SK-N-SH (cell line): Measurements from ENCODE around the gene CKS1B. TPM values are rescaled to one million over a fixed set of nuclear protein-coding genes. Genes with fewer than 3 reads are reported as not detected.

Experiments used
- CTCF ChIA-PET: fragments of 300-600, 350-600 bp; formaldehyde crosslinking; extraction: SDS; loops from one replicate; lab custom pipeline; 2021; lab: Yijun Ruan, JAX
- POLR2A ChIA-PET: fragments of 350-600 bp; sonication (Branson Sonifier 250); formaldehyde crosslinking; extraction: SDS; loops from one replicate; lab custom pipeline; 2020; ENCODE audit warnings: antibody characterized with exemption, inconsistent platforms; lab: Yijun Ruan, JAX
- DNase-seq: peaks from one replicate; pipeline ENCODE4 v3.0.0; 2012
- H2AFZ ChIP-seq: fragments of 200-600 bp; sonication (generic); 2 replicates; pipeline ENCODE4 v1.8.1; 2016; ENCODE audit warnings: antibody characterized with exemption, mild to moderate bottlenecking, low read depth
- H3F3A ChIP-seq: fragments of 200-600 bp; sonication (generic); replicated peaks from 2 replicates; pipeline ENCODE3; 2016; ENCODE audit warnings: antibody characterized with exemption, mild to moderate bottlenecking; ENCODE audit not compliant: insufficient read depth
- H3K27ac ChIP-seq, 2 experiments: fragments of 200-500 bp in 1 of 2; fragments of 200-600 bp in 1 of 2; sonication (Bioruptor generic) in 1 of 2; sonication (generic), shearing (Covaris generic) in 1 of 2; 2 replicates each; pipeline versions ENCODE4 v1.5.1 to v1.6.1; 2014 to 2016; ENCODE audit warnings: low read depth in 2 of 2, inconsistent platforms in 1 of 2, low read length in 1 of 2, mild to moderate bottlenecking in 1 of 2, mixed read lengths in 1 of 2
- H3K27me3 ChIP-seq: fragments of 200-600 bp; sonication (generic), shearing (Covaris generic); 2 replicates; pipeline ENCODE4 v1.6.1; 2016; ENCODE audit warnings: mixed run types; ENCODE audit not compliant: insufficient read depth
- H3K36me3 ChIP-seq, 2 experiments: fragments of 200-500 bp in 1 of 2; fragments of 200-600 bp in 1 of 2; sonication (Bioruptor generic) in 1 of 2; sonication (generic) in 1 of 2; replicated peaks in 1 of 2; 2 replicates each; pipeline versions ENCODE3 to v1.5.1; 2014 to 2016; ENCODE audit warnings: low read length in 1 of 2, mild to moderate bottlenecking in 1 of 2; ENCODE audit not compliant: insufficient read depth in 2 of 2, control insufficient read depth in 1 of 2
- H3K4me1 ChIP-seq, 2 experiments: fragments of 200-500 bp in 1 of 2; fragments of 200-600 bp in 1 of 2; sonication (Bioruptor generic) in 1 of 2; sonication (generic), shearing (Covaris generic) in 1 of 2; 2 replicates each; pipeline versions ENCODE4 v1.5.1 to v1.6.1; 2014 to 2016; ENCODE audit warnings: low read depth in 1 of 2, low read length in 1 of 2, mixed run types in 1 of 2; ENCODE audit not compliant: insufficient read depth in 2 of 2, control insufficient read depth in 1 of 2
- H3K4me2 ChIP-seq: fragments of 200-600 bp; sonication (generic), shearing (Covaris generic); 2 replicates; pipeline ENCODE4 v1.6.1; 2017; ENCODE audit warnings: mixed run types
- H3K4me3 ChIP-seq, 2 experiments: fragments of 200-500 bp in 1 of 2; fragments of 200-600 bp in 1 of 2; sonication (Bioruptor generic) in 1 of 2; sonication (generic), shearing (Covaris generic) in 1 of 2; 2 replicates each; pipeline versions ENCODE4 v1.5.1 to v1.8.1; 2014 to 2016; ENCODE audit warnings: low read depth in 2 of 2, inconsistent platforms in 1 of 2, low read length in 1 of 2, mild to moderate bottlenecking in 1 of 2, mixed read lengths in 1 of 2, moderate library complexity in 1 of 2
- H3K79me2 ChIP-seq: fragments of 200-600 bp; sonication (generic); 2 replicates; pipeline ENCODE4 v1.8.1; 2017; ENCODE audit warnings: mild to moderate bottlenecking; ENCODE audit not compliant: insufficient read depth
- H3K9ac ChIP-seq: fragments of 200-600 bp; sonication (generic); 2 replicates; pipeline ENCODE4 v1.6.1; 2017; ENCODE audit warnings: mixed run types
- H3K9me2 ChIP-seq: fragments of 200-600 bp; sonication (generic); 2 replicates; pipeline ENCODE4 v1.6.1; 2017; ENCODE audit warnings: mixed run types
- H3K9me3 ChIP-seq: fragments of 200-600 bp; sonication (generic); 2 replicates; pipeline ENCODE4 v1.6.1; 2017; ENCODE audit warnings: mixed run types, mild to moderate bottlenecking, moderate library complexity
- H4K20me1 ChIP-seq: fragments of 200-600 bp; sonication (generic); 2 replicates; pipeline ENCODE4 v1.6.1; 2017; ENCODE audit warnings: mild to moderate bottlenecking, mixed run types; ENCODE audit not compliant: insufficient read depth
- CHD2 ChIP-seq: fragments of 150-350 bp; IDR thresholded peaks from 2 replicates; pipeline ENCODE4 v1.6.1; 2018; ENCODE audit warnings: low read length; ENCODE audit not compliant: partially characterized antibody
- ELF1 ChIP-seq: IDR thresholded peaks from 2 replicates; pipeline ENCODE4 v1.4.0; 2012
- EP300 ChIP-seq, 2 experiments: IDR thresholded peaks; 2 replicates each; pipeline versions ENCODE4 v1.4.0 to v1.6.1; 2012; ENCODE audit warnings: borderline replicate concordance in 1 of 2, low read depth in 1 of 2, low read length in 1 of 2
- GATA2 ChIP-seq: sonication (generic); formaldehyde crosslinking; IDR thresholded peaks from 2 replicates; pipeline ENCODE4 v1.5.0; 2020; ENCODE audit warnings: mild to moderate bottlenecking, missing genetic modification reagents
- IRF3 ChIP-seq: fragments of 150-350 bp; IDR thresholded peaks from 2 replicates; pipeline ENCODE4 v1.6.1; 2016; ENCODE audit warnings: mild to moderate bottlenecking, low read depth, low read length
- MAX ChIP-seq: IDR thresholded peaks from 2 replicates; pipeline ENCODE4 v1.4.0; 2012; ENCODE audit warnings: low read depth
- NFIC ChIP-seq: IDR thresholded peaks from 2 replicates; pipeline ENCODE4 v1.4.0; 2012; ENCODE audit warnings: borderline replicate concordance
- NRF1 ChIP-seq: IDR thresholded peaks from 2 replicates; pipeline ENCODE4 v1.6.1; 2012; ENCODE audit warnings: low read depth, mild to moderate bottlenecking, low read length
- PBX3 ChIP-seq: IDR thresholded peaks from 2 replicates; pipeline ENCODE4; 2012
- REST ChIP-seq: IDR thresholded peaks from 2 replicates; pipeline ENCODE4 v1.6.1; 2012; ENCODE audit warnings: mild to moderate bottlenecking, low read depth, low read length, moderate library complexity
- RXRA ChIP-seq: IDR thresholded peaks from 2 replicates; pipeline ENCODE4 v1.4.0; 2012; ENCODE audit warnings: low read depth, mild to moderate bottlenecking, borderline replicate concordance
- SMC3 ChIP-seq: IDR thresholded peaks from 2 replicates; pipeline ENCODE4 v1.6.1; 2012; ENCODE audit warnings: low read depth, low read length, improper control_type of control experiment
- TAF1 ChIP-seq: IDR thresholded peaks from 2 replicates; pipeline ENCODE4 v1.6.1; 2012; ENCODE audit warnings: low read depth, mild to moderate bottlenecking, low read length, moderate library complexity, borderline replicate concordance
- TEAD4 ChIP-seq: IDR thresholded peaks from 2 replicates; pipeline ENCODE4 v1.4.0; 2012; ENCODE audit warnings: mild to moderate bottlenecking, borderline replicate concordance; ENCODE audit not compliant: insufficient read depth
- WGBS: methylation state at CpG from one replicate; pipeline ENCODE4 v1.1.6; 2017; ENCODE audit warnings: low lambda C conversion rate; 5-methylcytosine and 5-hydroxymethylcytosine counted together
- polyA plus RNA-seq, 3 experiments: library from polyadenylated mRNA; depleted of rRNA; stranded (reverse); fragments of >200 nt; gene quantifications; 2 replicates each; pipeline ENCODE4 v1.2.3, GENCODE V29; 2012

CKS1B gene
- polyA plus RNA-seq, 1 of the 3 experiments (the other 2 are of a cell fraction), result 308 TPM

- peaks cover 0 to 21% of the 10 kb centered on the region in 2 experiments for H3K36me3 ChIP-seq
- POLR2A ChIA-PET, result interaction anchor here (0.5 to 2.8 kb wide), 2 partner anchors 11 to 15 kb away, joined by 5 to 10 read pairs; partner anchors contain the start of gene PBXIP1
- 56% methylated on average over 7 of the region's 9 CpGs for WGBS
- no peaks in the 10 kb centered on the region for H3K79me2 ChIP-seq
- TF ChIP-seq NFIC (no peak), IRF3 (no peak), REST (no peak), NRF1 (no peak), GATA2 (CRISPR knock-in tag) (no peak), EP300 (IDR thresholded peaks at IDR 0.05; ENCODE audit: borderline replicate concordance in 1 of 2, low read depth in 1 of 2, low read length in 1 of 2) (no peak), PBX3 (no peak), TAF1 (no peak), RXRA (no peak), ELF1 (no peak), CHD2 (no peak), SMC3 (no peak), MAX (no peak), TEAD4 (no peak)
- H3K4me1 ChIP-seq, result peaks cover 4 to 25% of the 10 kb centered on the region in 2 experiments; a peak in 2 of 4 replicates
- H3K9ac ChIP-seq, result no peak overlapping the region
- no peak for DNase-seq
- H2AFZ ChIP-seq, result no peak overlapping the region
- H3K27ac ChIP-seq, result no peak overlapping the region
- H3F3A ChIP-seq, result peaks cover 7% of the 10 kb centered on the region
- no peaks in the 10 kb centered on the region for H3K9me3 ChIP-seq
- H3K9me2 ChIP-seq, result no peaks in the 10 kb centered on the region
- H3K4me2 ChIP-seq, result no peak overlapping the region
- no peak overlapping the region for H3K4me3 ChIP-seq
- H4K20me1 ChIP-seq, result no peaks in the 10 kb centered on the region
- H3K27me3 ChIP-seq, result no peaks in the 10 kb centered on the region
- CTCF ChIA-PET, result interaction anchor here (0.6 to 4.9 kb wide), 46 partner anchors 8 to 465 kb away, joined by 3 to 21 read pairs (median 4); partner anchors contain the start of genes ADAM15, KRTCAP2, PMVK and PYGO2
These were observed 29.9 kb upstream of the CKS1B start for GRCh38 chr1:154944401-154945159.
